GM21786 (cell line): ENCODE data around the gene RAB3C.

Experiments used
- ATAC-seq: cut with Tn5 transposase; IDR thresholded peaks from one replicate; pipeline ENCODE4 v1.9.1; 2021; ENCODE audit not compliant: unreplicated experiment

The RAB3C gene

DNA sequence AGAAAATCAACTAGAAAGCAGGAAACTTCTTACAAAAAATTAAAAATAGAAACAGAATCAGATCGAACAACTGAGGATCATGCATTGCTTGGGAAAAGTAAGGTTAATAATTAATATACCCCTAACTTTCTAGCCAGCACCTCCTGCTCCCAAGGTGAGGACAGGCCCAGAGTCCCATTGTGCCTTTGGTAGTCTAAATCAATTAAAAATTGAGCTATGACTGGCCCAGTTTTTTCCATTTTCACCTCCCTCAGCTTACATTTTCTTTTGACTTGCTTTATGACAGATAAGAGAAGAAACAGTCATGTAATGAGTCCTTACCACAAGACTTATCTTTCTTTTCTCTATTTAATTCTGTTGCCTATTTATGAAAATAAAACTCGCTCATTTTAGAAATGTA, 182.2 kb downstream of the RAB3C start:
- no peak for ATAC-seq

DNA sequence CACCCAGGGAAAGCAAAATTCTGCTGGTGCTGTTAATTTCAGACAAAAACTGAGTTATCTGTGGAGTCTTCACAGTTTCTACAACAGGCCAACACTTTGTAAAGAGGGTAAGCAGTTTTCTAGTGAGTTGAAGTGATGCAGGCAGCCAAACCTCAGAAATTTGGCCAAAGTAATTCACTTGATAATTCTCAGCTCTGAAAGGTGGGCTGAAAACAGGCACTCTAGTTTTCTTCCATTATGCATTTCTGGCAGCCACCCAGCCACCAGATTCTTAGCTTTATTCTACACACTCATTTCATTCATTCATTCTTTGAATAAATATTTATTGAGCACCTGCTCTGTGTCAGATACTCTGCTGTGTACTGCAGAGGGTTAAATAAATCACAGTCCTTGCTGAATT, 184.2 kb downstream of the RAB3C start:
- ATAC-seq: no peak

DNA sequence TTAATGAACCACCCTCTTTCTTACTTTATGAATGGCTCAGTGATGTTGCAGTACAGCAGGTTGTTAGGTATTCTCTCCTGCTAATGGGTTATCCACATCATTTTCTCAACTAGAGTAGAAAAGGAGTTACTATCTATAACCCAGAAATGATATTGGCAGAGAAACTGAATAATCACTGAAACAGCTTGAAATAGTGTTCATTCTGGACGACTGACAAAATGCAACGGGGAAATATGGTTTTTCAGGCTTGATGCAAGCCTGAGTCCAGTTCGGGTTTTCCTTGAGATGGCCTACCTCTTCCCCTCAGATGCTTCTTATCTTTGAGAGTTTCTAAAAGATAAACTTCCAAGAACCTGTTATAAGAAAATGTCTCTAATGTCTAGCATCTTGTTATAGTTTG, 187.3 kb downstream of the RAB3C start:
- ATAC-seq: no peak

DNA sequence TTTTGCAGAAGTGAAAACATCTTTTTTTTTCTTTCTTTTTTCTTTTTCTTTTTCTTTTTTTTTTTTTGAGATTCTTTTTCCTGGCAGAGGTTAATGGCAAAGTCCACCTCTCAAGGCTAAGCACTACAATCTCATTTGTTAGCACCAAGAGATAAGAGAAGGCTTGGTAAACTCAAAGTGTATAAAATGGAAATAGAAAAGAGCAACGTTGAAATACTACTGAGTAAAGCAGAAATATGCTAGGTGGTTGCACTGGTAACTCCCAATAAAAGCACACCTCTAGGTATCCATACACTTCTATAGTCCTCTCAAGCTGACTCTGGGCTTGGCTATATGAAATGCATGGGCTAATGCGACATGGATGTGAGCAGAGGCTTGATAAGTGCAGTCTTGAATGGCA, 188.9 kb downstream of the RAB3C start:
- no peak for ATAC-seq

DNA sequence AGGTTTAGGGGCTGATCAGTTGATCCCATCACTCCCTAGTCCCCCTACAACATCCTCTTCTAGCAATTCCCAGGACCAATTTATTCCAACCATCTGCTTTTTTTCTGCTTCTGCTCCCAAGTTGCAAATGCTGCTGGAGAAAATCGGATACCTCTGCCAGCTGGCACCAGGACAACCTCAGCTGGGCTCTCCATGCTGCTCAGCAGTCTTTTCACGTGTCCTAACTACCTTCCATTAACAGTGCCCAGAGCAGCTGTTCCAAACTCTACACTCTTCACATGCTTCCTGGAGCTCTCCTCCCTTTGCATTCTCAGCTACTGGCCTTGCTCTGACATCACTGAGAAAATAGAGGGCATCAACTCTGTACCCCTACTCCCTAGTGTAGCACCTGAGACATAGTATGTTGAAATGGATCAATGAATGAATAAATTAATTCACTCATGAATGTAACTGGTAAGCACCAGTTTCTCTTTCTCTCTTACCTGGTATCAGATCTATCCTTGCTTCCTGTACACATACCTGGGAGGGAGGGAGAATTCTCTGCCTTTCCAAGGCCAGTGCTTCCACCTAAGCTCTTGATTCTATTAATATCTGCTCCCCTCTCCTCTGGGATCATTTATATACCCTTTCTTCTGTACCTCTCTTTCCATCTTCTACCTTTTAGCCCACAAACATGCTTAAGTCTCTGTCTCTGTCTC, 191.0 kb downstream of the RAB3C start:
- no peak for ATAC-seq

DNA sequence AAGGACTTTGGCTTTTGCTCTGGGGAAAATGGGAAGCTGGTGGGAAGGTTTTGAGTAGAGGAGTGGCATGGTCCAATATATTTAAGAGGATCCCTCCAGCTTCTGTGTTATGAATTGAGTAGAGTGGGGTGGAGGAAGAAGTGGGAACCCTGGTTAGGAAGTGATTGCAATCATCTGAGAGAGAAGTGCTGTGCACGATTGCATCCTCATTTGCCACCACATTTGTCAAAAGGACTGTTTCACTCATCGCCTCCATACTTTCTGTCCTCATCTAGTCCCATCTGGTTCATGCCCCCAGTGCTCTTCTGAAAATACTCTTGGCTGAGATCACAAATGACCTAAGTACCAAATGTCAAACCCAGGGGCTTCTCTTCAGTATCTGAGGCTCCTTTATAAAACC, 192.1 kb downstream of the RAB3C start:
- ATAC-seq: no peak

DNA sequence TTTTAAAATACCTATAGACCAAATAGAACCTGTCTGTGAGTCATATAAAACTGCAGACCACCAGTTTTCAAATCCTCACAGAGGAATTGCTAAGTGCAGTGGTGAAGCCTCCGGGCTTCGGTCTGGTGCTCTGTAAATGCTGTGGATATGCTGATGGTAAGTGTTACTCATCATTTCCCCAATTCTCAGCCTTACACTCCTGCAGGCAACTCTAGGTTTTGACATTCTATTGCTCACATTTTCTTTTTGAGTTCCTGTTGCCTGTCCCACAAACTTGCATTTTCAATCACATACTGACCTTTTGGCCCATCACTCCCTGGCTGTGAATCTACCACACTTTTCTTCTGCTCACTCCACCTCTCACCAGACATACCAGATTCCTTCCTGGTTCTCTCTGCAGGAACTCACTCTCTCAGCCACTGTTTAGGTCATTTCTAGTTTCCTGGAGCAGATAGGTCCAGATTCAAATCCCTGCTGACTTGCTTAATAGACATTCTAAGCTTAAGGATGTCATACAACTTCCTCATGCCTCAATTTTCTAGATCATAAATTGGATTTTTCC, 192.9 kb downstream of the RAB3C start:
- peak; percentile 84 for ATAC-seq

DNA sequence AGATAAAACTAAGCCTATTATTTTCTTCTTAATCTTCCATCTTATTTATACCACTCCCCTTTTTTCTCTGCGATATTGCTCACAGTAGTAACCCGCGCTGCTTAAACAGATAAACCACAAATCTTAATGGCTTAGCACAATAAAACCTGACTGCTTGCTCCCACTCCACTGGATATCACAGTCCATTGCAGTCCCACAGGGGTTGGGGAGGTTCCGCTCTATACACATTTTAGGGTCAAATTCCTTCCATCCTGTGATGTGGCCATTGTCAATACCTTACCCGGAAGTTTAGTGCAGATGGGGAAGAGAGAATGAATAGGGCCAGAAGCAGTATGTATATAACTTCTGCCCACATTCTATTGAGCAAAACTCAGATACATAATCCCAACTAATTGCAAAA, 193.7 kb downstream of the RAB3C start:
- ATAC-seq: no peak

DNA sequence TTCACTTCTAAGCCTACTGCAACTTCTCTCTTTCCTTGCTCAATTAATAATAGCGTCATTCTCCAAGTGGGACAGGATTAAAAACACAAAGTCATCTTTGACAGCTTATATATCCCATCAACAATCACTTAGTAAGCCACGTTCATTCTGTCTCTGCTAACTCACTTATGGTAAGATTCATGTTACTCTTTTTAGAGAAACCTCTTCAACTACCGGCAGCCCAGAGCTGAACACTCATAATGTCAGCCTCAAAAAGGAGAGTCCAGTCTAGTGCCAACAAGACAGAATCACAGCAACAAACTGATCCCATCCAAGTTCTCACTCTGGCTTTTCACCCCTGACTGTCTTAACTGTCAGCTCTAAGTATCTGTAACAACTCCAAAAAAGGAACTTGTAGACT, 196.0 kb downstream of the RAB3C start:
- ATAC-seq: no peak

DNA sequence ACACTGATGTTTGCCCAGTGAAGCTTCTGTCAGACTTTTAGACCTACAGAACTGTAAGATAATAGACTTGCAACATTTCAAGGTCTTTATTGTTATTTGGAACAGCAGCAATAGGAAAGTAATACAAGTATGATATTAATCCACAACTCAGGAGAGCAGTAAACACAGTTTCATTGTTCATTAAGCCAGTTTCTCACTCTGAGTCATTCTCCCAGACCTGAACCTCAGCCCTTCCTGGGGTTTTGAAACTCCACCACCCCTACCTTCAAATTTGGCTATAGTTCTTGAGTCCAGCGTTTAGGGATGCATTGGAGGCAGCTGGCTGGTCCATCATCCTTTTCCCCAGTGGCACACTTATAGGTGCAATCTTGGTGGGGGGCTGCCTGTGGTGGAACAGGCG, 203.2 kb downstream of the RAB3C start:
- ATAC-seq: peak; percentile 69

DNA sequence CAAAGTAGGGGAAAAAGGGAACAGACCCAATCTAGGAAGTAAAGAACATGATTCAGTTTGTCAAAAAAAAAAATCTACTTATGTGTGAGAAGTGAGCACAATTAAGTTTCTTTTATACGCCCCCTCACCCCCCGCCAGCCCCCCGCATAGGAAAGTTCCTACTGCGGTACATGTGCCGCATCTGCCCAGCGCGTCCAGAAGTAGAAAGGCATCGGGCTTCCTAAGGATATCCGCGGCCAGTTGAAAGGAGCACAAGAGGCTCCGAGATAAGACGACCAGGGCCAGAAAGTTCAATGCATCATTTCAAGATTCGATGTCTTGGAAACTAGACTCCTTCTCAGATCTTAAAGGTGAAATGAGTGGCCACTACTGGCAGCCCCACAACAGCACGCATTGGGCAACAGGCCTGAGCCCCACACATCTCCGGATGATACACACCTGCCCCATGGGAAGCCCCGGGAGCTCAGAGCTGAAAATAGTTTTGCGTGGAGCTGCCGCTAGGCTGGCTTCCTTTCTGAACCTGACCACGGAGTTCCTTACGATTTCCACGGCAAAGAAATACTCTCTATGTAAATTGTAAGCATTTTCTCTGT, 203.9 kb downstream of the RAB3C start:
- no peak for ATAC-seq

DNA sequence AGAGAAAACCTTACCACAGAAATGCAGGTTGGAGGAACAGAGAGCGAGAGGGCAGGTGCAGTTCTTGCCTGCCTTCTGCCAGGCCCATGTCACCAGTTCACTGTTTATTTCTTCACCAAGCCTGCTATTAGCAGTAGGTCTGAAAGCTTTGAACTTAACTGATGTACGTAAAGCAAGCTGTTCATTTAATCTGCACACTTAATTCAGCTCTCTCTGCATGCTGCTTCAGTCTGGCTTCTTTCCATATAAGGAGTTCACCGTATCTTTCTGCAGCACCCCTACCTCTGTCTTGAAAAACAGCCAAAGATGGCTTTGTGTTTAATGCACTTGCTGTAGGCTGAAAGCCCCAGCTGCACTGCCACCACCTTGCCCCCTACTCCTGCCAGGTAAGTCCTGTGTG, 205.1 kb downstream of the RAB3C start:
- no peak for ATAC-seq

DNA sequence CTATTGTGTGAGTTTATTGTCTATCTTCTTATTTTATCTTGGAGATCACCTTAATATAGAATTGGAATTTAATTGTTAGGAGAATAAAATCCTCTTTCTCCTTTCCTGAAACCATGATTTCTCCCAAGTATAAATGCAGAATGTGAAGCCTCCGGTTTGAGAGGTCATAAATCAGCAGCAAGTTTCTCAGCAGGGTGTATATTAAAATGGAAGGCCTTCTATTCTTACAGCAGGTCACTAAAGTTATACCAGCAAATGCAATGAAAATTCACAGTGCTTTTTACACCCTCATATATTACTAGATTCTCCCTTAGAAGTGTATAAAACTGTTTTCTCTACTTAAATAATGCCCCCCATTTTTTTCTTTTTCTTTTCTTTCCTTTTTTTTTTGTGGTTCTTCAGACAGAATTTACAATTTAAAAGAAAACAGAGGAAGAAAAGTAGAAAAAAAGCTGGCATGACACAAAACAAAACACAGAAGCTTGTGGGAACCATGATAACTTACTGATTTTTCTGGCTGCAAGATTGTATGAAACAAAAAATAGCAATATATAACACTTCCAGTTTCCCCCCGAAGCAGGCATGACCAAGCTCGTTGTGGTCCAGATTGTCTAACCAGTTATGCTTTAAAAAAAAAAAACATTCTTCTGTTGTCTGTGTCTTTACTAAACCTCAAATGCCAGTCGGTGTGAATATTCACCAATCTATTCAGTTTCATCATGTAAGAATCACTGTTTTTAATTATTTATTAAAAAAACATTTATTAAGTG, 211.2 kb downstream of the RAB3C start:
- ATAC-seq: no peak

DNA sequence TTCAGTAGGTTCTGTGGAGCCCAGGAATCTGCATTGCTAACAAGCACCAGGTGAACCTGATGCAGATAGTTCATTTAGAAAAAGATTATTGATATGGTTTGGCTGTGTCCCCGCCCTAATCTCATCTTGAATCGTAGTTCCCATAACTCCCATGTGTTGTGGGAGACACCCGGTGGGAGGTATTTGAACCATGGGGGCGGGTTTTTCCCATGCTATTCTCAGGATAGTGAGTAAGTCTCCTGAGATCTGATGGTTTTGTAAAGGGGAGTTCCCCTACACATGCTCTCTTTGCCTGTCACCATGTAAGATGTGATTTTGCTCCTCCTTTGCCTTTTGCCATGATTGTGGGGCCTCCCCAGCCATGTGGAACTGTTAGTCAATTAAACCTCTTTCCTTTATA, 212.0 kb downstream of the RAB3C start:
- ATAC-seq: peak; percentile 49

DNA sequence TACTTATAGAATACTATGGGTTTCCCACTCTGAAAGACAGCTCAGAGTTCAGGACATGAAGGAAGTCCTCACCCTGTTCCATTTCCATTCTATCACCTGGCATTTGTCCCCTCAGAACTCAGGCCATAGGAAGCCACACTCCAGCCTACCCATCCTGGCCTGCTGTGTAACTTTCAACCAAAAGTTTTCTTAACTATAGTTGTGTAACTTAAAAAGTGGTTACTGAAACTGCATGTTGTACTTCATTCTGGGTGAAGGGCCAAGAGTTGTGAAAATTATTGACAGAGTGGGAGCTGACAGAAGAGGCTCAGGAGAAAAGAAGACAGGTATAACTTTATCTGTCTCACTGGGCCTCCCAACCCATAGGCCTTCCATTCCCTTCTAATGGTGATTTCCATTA, 212.5 kb downstream of the RAB3C start:
- peak; percentile 53 for ATAC-seq

DNA sequence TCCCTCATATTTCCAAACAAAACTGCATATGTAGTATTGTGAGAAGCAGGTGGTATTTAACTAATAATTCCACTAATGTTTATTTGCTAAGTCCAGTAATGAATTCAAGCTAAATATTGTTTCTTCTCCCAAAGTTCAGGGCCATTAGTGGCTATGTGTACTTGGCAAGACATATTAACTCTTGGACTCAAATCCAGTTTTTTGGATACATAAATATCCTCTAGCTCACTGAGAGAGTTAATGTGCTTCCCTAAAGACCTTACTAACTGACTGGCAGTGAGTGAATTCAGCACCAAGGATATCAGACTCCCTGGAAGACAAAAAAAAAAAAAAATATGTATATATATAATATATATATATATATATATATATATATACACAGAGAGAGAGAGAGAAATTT, 214.1 kb downstream of the RAB3C start:
- no peak for ATAC-seq

DNA sequence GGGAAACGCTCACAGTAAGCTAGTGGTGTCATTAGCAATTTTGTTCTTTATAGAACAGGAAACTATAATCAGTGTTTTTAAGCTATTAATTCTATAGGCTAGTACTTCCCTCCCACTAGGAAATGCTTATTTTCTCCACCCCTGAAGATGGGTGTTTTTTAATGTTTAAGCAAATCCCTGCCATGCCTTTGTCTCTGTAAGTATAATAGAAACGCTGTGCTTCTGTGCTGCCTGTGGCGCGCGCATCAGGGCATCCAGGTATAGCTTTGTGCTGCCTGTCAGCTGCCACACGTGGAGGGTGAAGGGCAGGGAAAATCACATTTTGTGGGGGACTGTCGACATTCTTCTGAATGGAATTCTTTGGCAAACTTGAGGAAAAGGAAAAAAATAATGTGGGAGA, 217.5 kb downstream of the RAB3C start:
- no peak for ATAC-seq

DNA sequence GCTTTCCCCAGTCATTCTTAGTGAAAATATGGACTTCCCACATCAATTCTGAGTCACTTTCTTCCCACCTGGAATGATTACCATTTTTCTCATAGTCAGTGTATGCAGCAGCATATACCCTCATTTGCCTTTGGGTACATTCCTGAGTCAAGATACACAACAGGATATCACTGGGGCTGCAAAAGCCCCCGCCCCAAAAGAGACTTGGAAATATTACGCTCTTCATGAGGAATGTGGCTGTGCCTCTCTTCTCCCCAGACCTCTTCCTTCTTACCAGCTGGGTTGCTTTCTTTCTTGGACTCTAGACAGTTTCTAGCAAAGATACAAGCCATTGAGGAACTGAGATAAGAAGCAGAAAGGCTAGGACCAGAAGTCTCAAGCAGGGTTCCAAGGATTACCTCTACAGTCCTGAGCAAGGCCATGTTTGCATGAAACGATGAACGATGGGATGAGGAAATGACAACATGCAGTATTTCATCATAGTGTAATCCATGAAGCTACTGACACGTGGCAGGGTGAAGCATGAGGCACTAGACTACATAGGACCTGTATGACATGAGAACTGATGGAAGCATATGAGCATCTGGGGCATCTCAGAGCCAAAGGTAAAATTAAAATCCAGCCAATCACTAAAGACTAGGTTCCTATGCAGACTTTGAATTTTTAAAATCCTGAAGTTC, 218.1 kb downstream of the RAB3C start:
- no peak for ATAC-seq

DNA sequence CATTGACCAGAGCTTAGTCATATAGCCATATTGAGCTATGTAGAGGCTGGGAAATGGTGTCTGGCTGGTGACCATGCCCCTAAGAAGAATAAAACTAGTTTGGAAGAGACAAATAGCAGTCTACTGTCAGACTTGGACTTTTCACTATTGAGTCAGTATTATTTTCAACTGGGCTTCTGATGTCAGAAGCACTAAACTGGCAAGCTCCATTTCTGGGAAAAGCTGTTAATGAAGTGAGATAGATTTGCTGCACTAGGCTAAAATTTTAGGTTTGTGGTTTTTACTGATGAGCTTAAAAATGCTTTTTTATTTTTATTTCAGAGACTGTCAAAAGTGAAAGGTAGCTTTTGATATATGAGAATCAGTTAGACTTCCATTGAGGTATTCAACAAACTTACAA, 220.2 kb downstream of the RAB3C start:
- no peak for ATAC-seq

DNA sequence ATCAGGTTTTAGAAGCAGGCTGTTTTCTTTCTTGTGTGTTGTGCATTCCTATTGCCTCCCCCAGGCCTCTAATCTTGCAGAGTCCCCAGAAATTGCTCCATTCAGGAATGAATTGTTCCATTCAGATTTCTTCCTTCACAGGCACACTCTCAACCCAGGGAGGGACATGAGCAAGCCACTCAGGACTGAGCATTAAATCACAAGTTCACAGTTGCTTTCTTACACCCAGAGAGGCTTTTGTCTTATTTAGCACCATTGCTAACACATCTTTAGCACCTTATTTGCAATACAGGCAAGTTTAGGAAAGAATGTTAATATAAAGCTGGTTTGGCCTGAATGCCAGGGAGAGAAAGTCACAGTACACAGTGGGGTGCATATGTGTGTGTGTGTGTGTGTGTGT, 221.4 kb downstream of the RAB3C start:
- no peak for ATAC-seq

DNA sequence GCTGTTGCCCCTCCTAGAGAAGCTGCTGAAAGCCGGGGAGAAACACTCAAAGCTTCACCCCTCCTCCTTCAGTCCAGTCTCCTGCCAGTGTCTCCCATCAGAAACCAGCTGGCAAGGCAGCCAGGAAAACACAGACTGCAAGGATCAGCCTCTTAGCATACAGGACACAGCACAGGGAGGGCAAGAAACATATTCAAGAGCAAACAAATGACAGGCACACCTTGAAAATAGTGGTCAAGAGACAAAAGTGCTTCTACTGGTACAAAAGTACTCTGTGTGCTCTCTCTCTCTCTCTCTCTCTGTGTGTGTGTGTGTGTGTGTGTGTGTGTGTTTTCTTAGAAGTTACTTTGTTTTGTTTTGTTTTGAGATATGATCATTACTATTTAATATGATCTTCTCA, 227.2 kb downstream of the RAB3C start:
- ATAC-seq: no peak

DNA sequence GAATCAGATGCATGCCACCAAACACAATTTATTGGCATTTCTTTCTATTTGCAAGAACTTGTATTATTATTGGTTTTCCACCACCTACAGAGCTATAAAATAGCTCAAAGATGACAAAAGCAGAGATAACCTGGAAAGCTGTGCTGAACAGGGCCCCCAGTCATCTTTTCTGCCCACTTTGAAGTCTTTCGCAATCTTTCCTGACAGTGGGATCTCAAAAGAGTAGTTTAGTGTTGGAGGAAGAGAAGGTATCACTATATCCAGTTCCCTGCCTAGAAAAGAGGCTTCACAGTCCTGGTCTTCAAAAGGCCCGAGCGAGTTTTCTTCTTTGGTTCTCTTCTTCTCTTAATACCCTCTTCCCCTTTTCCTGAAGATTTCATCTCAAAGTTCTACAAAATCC, 231.0 kb downstream of the RAB3C start:
- no peak for ATAC-seq
